Stimulated activated CD4-positive, alpha-beta T cell treated with anti-CD3 and anti-CD28 coated beads, Interleukin-12 subunit alpha, Interleukin-12 subunit beta, amount 100 ng/mL, for 4 hours (primary cell): Measurements from ENCODE around the gene DNAJA4.

Experiments used
- DNase-seq: peaks from one replicate; pipeline ENCODE4 v3.0.0-alpha.2; 2020

Gene DNAJA4

GRCh38 chr15:78264304-78265136, at the start of gene DNAJA4:
Gene DNAJA4, plus strand, starts transcription at chr15:78264562. Its CDS starts 202 bp downstream, at chr15:78264764.
- DNase-seq, result peak; percentile 62

- no peak for DNase-seq
These were observed 47.9 kb upstream of the DNAJA4 start for GRCh38 chr15:78216276-78217104.

GRCh38 chr15:78220713-78221112, 43.6 kb upstream of the DNAJA4 start:
- DNase-seq, result no peak

GRCh38 chr15:78222745-78223395, 41.5 kb upstream of the DNAJA4 start:
- DNase-seq, result no peak

- no peak for DNase-seq
These were observed 40.9 kb upstream of the DNAJA4 start for GRCh38 chr15:78223396-78224022.

- no peak for DNase-seq
These were observed 40.3 kb upstream of the DNAJA4 start for GRCh38 chr15:78224023-78224411.

GRCh38 chr15:78225783-78226541, 38.4 kb upstream of the DNAJA4 start:
- no peak for DNase-seq

- no peak for DNase-seq
These were observed 35.9 kb upstream of the DNAJA4 start for GRCh38 chr15:78228356-78228996.

GRCh38 chr15:78229431-78230406, 34.6 kb upstream of the DNAJA4 start:
- DNase-seq, result no peak

- no peak for DNase-seq
These were observed 31.4 kb upstream of the DNAJA4 start for GRCh38 chr15:78232951-78233350.

- no peak for DNase-seq
These were observed 30.9 kb upstream of the DNAJA4 start for GRCh38 chr15:78233496-78233895.

GRCh38 chr15:78234515-78235040, 29.8 kb upstream of the DNAJA4 start, which contains the start of gene ACSBG1:
Gene ACSBG1, minus strand, starts transcription at chr15:78234565. Its CDS starts 64 bp downstream, at chr15:78234501.
- no peak for DNase-seq

- no peak for DNase-seq
These were observed 27.9 kb upstream of the DNAJA4 start for GRCh38 chr15:78236491-78236890.

- no peak for DNase-seq
These were observed 27.2 kb upstream of the DNAJA4 start for GRCh38 chr15:78237146-78237545.

- no peak for DNase-seq
These were observed 24.6 kb upstream of the DNAJA4 start for GRCh38 chr15:78239811-78240210.

- peak; percentile 84 for DNase-seq
These were observed 23.3 kb upstream of the DNAJA4 start for GRCh38 chr15:78241017-78241416.

GRCh38 chr15:78242128-78242527, 22.2 kb upstream of the DNAJA4 start:
- no peak for DNase-seq

- no peak for DNase-seq
These were observed 21.3 kb upstream of the DNAJA4 start for GRCh38 chr15:78243058-78243457.

GRCh38 chr15:78243491-78243941, 20.8 kb upstream of the DNAJA4 start:
- no peak for DNase-seq

GRCh38 chr15:78244101-78244500, 20.3 kb upstream of the DNAJA4 start:
- no peak for DNase-seq
